Thyroid gland (tissue), 4 donors: ENCODE data around the gene ANO7. TPM values are rescaled to one million over a fixed set of nuclear protein-coding genes. Genes with fewer than 3 reads are reported as not detected.

Experiments
- DNase-seq, 2 donors: peaks; one replicate each; pipeline ENCODE4 v3.0.0-alpha.2; 2019
- H3K27ac ChIP-seq, 3 donors: fragments of 200-600 bp; sonication (generic); 1 replicate in 2 of 3; 2 replicates in 1 of 3; pipeline ENCODE4 v1.5.1; 2016 to 2019; ENCODE audit warnings: mild to moderate bottlenecking in 1 of 3, moderate library complexity in 1 of 3
- H3K27me3 ChIP-seq: fragments of 200-600 bp; sonication (generic); one replicate; pipeline ENCODE4 v1.5.1; 2019
- H3K36me3 ChIP-seq, 2 donors: fragments of 200-600 bp; sonication (generic); one replicate each; pipeline ENCODE4 v1.5.1; 2016 to 2019
- H3K4me1 ChIP-seq, 2 donors: fragments of 200-600 bp; sonication (generic); one replicate each; pipeline ENCODE4 v1.5.1; 2017 to 2019
- H3K4me3 ChIP-seq, 3 donors: fragments of 200-600 bp; sonication (generic); replicated peaks in 1 of 3; 1 replicate in 2 of 3; 2 replicates in 1 of 3; pipeline ENCODE4 v1.5.1; 2016; ENCODE audit warnings: mild to moderate bottlenecking in 1 of 3
- H3K9me3 ChIP-seq: fragments of 200-600 bp; sonication (generic); one replicate; pipeline ENCODE4 v1.5.1; 2017
- CTCF ChIP-seq, 6 experiments: fragments of 200-600 bp in 3 of 6; fragments of 450-650 bp in 3 of 6; sonication (generic) in 3 of 6; IDR thresholded peaks; one replicate each; pipeline ENCODE4 v1.5.1; 2016 to 2019; ENCODE audit warnings: antibody characterized with exemption in 6 of 6, mild to moderate bottlenecking in 2 of 6, inconsistent platforms in 1 of 6, moderate library complexity in 1 of 6
- POLR2A ChIP-seq, 2 donors: fragments of 450-650 bp; IDR thresholded peaks; one replicate each; pipeline ENCODE4 v1.6.1; 2017; ENCODE audit warnings: antibody characterized with exemption in 2 of 2, mild to moderate bottlenecking in 2 of 2, moderate library complexity in 1 of 2
- WGBS, 2 donors: methylation state at CpG; one replicate each; pipeline ENCODE4 v1.1.5; 2017; 5-methylcytosine and 5-hydroxymethylcytosine counted together
- intact Hi-C: fragments of 100-400 bp; cut with DNase I; formaldehyde crosslinking; loops from one replicate; pipeline ENCODE4 v1.15.1; 2023
- total RNA-seq, 4 donors: library from RNA; depleted of rRNA; stranded (reverse); fragments of >200 nt; gene quantifications; one replicate each; pipeline ENCODE4 v1.2.3, GENCODE V29; 2016

ANO7 gene
- total RNA-seq, 4 donors from 2014 or later: 0.94 to 1.8 (median 0.98) TPM; not detected in 1

DNA sequence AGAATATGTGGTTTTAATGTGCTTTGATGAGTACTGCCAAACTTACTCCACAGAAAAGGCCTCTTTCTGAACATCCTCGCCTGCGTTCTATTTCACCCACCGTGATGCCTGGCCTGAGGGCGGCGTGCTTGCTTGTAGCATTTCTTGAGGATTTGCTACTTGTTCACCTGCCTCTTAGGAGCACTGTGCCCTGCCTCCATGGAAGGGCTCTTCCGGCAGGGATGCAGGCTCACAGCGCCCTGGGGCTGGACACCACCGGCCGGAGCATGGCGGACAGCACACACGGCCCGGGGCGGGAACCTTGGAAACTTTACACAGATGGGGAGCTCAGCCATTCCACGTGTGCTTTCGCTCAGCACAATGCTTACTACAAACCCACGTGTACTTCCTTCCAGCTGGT is 37.1 kb downstream of the ANO7 start:
- H3K27ac ChIP-seq: no peak overlapping the region
- peaks cover 42 to 43% of the 10 kb centered on the region in 2 donors for H3K36me3 ChIP-seq
- H3K27me3 ChIP-seq: no peaks in the 10 kb centered on the region
- no peak for DNase-seq
- H3K9me3 ChIP-seq: no peaks in the 10 kb centered on the region
- 93 to 95% methylated on average over 16 of the region's 16 CpGs for WGBS, 2 donors
- no peaks in the 10 kb centered on the region for H3K4me1 ChIP-seq
- H3K4me3 ChIP-seq: no peak overlapping the region
- intact Hi-C loops: no loop called here
- no peak for TF ChIP-seq CTCF (IDR thresholded peaks at IDR 0.05)
- no peak for TF ChIP-seq POLR2A (IDR thresholded peaks at IDR 0.05)

DNA sequence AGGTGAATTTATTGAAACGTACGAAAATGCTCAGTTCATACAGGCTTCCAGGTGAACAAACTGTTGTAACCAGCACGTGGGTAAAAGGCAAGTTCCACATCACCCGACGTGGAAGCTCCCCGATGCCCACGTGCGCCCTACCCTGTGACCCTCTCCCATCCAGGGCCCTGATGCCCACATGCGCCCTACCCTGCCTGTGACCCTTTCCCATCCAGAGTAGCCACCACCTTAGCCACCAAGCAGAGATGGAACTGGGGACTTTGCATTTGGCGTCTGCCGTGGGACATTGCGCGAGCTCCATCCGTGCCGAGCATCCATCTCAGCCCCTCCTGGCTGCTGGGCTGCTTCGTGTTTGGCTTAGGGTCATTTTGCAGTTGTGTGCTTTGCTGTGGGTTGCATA is 37.5 kb downstream of the ANO7 start:
- no peaks in the 10 kb centered on the region for H3K27me3 ChIP-seq
- H3K9me3 ChIP-seq: no peaks in the 10 kb centered on the region
- peaks cover 46 to 47% of the 10 kb centered on the region in 2 donors for H3K36me3 ChIP-seq
- H3K4me3 ChIP-seq: no peak overlapping the region
- 93 to 95% methylated on average over 16 of the region's 16 CpGs for whole genome bisulfite sequencing, 2 donors
- intact Hi-C loops: no loop called here
- H3K27ac ChIP-seq: no peak overlapping the region
- no peaks in the 10 kb centered on the region for H3K4me1 ChIP-seq
- TF ChIP-seq CTCF (IDR thresholded peaks at IDR 0.05) (no peak), POLR2A (IDR thresholded peaks at IDR 0.05) (no peak)
- no peak for DNase-seq

DNA sequence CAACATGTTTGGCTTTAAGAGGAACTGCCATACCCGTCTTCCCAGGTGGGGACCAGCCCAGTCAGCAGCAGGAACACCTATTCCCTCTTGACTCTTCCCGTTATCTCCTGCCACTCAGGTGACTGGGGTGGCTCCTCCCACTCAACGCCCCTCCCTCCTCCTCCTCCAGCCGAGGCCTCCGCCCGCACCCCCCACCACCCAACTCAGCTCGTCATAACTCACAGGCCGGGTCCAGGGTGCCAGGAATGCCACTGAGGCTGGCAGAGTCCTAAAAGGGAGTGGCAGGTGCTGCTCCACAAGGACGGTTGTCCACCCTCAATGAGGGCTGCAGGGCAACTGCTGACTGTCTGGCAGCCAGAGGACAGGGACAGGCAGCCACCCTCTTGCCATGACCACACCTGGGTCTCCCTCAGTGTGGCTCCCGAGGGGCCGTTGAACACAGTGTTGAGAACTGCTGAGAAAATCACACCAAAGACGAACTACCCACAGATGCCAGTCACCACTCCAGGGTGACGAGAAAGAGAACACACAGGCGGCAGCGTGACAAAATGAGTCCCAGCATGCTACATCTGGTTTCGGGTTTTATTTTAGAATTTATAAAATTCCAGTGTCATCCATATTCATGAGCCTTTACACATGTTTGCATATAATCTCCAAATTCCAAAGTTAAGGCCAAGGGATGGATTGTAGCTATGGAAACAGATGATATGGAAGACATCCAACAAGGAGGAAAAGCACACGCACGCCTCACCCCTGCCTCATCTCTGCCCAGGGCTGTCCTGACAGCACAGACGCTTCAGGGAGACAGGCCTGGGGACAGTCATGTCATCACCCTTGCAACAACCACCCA is 38.5 kb downstream of the ANO7 start:
- intact Hi-C loops: no loop called here
- Histone ChIP-seq H3K9me3 (no peaks in the 10 kb centered on the region), H3K27ac (no peak overlapping the region), H3K4me3 (no peak overlapping the region), H3K4me1 (no peaks in the 10 kb centered on the region), H3K27me3 (no peaks in the 10 kb centered on the region), H3K36me3 (peaks cover 50 to 54% of the 10 kb centered on the region in 2 donors)
- WGBS, 2 donors: 91 to 93% methylated on average over 19 of the region's 19 CpGs
- TF ChIP-seq POLR2A (IDR thresholded peaks at IDR 0.05) (no peak), CTCF (IDR thresholded peaks at IDR 0.05) (no peak)
- DNase-seq: no peak

GRCh38 chr2:241227594-241227993 is 39.1 kb downstream of the ANO7 start:
- no peak for TF ChIP-seq POLR2A (IDR thresholded peaks at IDR 0.05)
- TF ChIP-seq CTCF (IDR thresholded peaks at IDR 0.05): no peak
- H3K9me3 ChIP-seq: no peaks in the 10 kb centered on the region
- no peaks in the 10 kb centered on the region for H3K4me1 ChIP-seq
- H3K27ac ChIP-seq: no peak overlapping the region
- intact Hi-C loops: no loop called here
- H3K27me3 ChIP-seq: no peaks in the 10 kb centered on the region
- DNase-seq: no peak
- 86 to 92% methylated on average over 8 of the region's 8 CpGs for WGBS, 2 donors
- H3K4me3 ChIP-seq: no peak overlapping the region
- H3K36me3 ChIP-seq: peaks cover 54 to 61% of the 10 kb centered on the region in 2 donors

DNA sequence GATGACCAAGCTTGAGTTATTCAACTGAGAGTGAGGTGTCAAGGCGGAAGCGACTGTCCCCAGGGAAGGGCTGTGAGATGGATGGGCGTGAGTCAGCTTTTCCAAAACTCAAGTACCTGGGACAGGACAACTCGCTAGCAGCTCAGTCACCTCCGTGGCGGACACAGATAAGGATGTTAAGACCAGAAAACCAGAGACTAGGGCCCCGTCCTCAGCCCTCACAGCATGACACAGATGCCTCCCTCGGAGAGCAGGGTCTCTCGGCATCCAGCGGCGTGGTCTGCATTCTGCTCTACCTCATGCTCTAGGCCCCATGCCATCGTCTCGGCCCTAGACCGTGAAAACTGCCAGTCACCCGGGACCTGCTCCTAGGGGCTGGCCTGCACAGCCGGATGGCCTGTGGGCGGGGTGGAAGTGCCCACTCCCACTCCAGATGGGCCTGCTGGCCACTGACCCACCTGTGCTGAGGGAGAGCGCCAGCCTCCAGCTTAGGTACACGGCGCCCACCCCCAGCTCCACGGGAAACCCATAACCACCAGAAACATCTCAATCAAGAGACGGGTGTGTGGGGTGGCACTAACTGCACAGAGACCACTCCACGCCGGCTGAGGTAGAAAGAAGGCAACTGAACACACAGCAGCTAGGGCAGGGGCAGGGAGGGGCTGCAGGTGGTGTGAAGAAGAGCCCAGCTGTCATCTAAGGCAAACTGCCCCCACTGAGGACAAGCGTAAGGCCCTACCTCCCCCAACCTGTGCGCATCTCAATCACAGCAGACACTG is 39.8 kb downstream of the ANO7 start:
- H3K36me3 ChIP-seq: peaks cover 60 to 67% of the 10 kb centered on the region in 2 donors
- H3K4me3 ChIP-seq: no peak overlapping the region
- H3K9me3 ChIP-seq: no peaks in the 10 kb centered on the region
- WGBS, 2 donors: 92 to 97% methylated on average over 22 to 25 of the region's 26 CpGs
- intact Hi-C loops: no loop called here
- DNase-seq: no peak
- no peaks in the 10 kb centered on the region for H3K4me1 ChIP-seq
- H3K27me3 ChIP-seq: no peaks in the 10 kb centered on the region
- TF ChIP-seq POLR2A (IDR thresholded peaks at IDR 0.05): no peak
- TF ChIP-seq CTCF (IDR thresholded peaks at IDR 0.05): no peak
- H3K27ac ChIP-seq: no peak overlapping the region
